SK-N-MC (cell line): Measurements from ENCODE around the gene BMP10.

Source experiments
- DNase-seq: peaks from one replicate; pipeline ENCODE4 v3.0.0-alpha.2; 2011; ENCODE audit warnings: low read depth, low spot score
- H3K27ac ChIP-seq: fragments of 200-600 bp; sonication (generic); 2 replicates; pipeline ENCODE4 v1.5.1; 2016; ENCODE audit warnings: mixed run types
- H3K36me3 ChIP-seq: fragments of 200-600 bp; sonication (generic); 2 replicates; pipeline ENCODE4 v1.6.1; 2017; ENCODE audit warnings: antibody characterized with exemption, low read length, mixed read lengths; ENCODE audit not compliant: insufficient read depth
- H3K4me3 ChIP-seq: fragments of 200-600 bp; sonication (generic); 2 replicates; pipeline ENCODE4 v1.5.1; 2016
- H3K9ac ChIP-seq: fragments of 200-600 bp; sonication (generic); 2 replicates; pipeline ENCODE4 v1.8.0; 2017; ENCODE audit warnings: mixed run types, mixed read lengths; ENCODE audit not compliant: insufficient read length
- H3K9me3 ChIP-seq: fragments of 200-600 bp; sonication (generic); 2 replicates; pipeline ENCODE4 v1.6.1; 2017; ENCODE audit warnings: low read depth, mild to moderate bottlenecking, antibody characterized with exemption, low read length, moderate library complexity, mixed read lengths
- EZH2 ChIP-seq: fragments of 200-600 bp; sonication (generic); IDR thresholded peaks from one replicate; pipeline ENCODE4 v1.6.1; 2017; ENCODE audit warnings: antibody characterized with exemption
- FOXP2 ChIP-seq: optimal IDR thresholded peaks from 2 replicates; pipeline ENCODE3; 2011; ENCODE audit warnings: mild to moderate bottlenecking, moderate library complexity; ENCODE audit not compliant: insufficient read depth; ENCODE audit errors: extremely low read length, control extremely low read depth
- POLR2AphosphoS5 ChIP-seq: IDR thresholded peaks from 2 replicates; pipeline ENCODE4 v1.6.1; 2012; ENCODE audit warnings: mild to moderate bottlenecking, low read depth, low read length, borderline replicate concordance

BMP10 gene

GRCh38 chr2:68824831-68825230, 46.4 kb downstream of the BMP10 start:
- DNase-seq, result no peak
- H3K4me3 ChIP-seq, result no peak overlapping the region
- no peaks in the 10 kb centered on the region for H3K36me3 ChIP-seq
- no peak overlapping the region for H3K27ac ChIP-seq
- H3K9me3 ChIP-seq, result no peaks in the 10 kb centered on the region
- H3K9ac ChIP-seq, result no peak overlapping the region
- TF ChIP-seq EZH2 (no peak), FOXP2 (no peak), POLR2AphosphoS5 (no peak)

GRCh38 chr2:68822207-68822872, 48.9 kb downstream of the BMP10 start:
- Histone ChIP-seq H3K9me3 (no peaks in the 10 kb centered on the region), H3K4me3 (no peak overlapping the region), H3K9ac (no peak overlapping the region), H3K27ac (no peak overlapping the region), H3K36me3 (no peaks in the 10 kb centered on the region)
- no peak for DNase-seq
- TF ChIP-seq FOXP2 (no peak), POLR2AphosphoS5 (no peak), EZH2 (no peak)

- H3K4me3 ChIP-seq, result no peak overlapping the region
- H3K36me3 ChIP-seq, result no peaks in the 10 kb centered on the region
- no peak overlapping the region for H3K9ac ChIP-seq
- DNase-seq, result no peak
- H3K9me3 ChIP-seq, result no peaks in the 10 kb centered on the region
- no peak for TF ChIP-seq FOXP2
- no peak for TF ChIP-seq EZH2
- TF ChIP-seq POLR2AphosphoS5, result no peak
- no peak overlapping the region for H3K27ac ChIP-seq
Observed at GRCh38 chr2:68819556-68819955, 51.6 kb downstream of the BMP10 start.

GRCh38 chr2:68817306-68817705, 53.9 kb downstream of the BMP10 start:
- TF ChIP-seq FOXP2, result no peak
- TF ChIP-seq EZH2, result no peak
- no peak for TF ChIP-seq POLR2AphosphoS5
- H3K4me3 ChIP-seq, result no peak overlapping the region
- no peak overlapping the region for H3K9ac ChIP-seq
- no peaks in the 10 kb centered on the region for H3K9me3 ChIP-seq
- H3K27ac ChIP-seq, result no peak overlapping the region
- no peaks in the 10 kb centered on the region for H3K36me3 ChIP-seq
- no peak for DNase-seq
